Measurements from ENCODE around the gene GMEB2.

DNA sequence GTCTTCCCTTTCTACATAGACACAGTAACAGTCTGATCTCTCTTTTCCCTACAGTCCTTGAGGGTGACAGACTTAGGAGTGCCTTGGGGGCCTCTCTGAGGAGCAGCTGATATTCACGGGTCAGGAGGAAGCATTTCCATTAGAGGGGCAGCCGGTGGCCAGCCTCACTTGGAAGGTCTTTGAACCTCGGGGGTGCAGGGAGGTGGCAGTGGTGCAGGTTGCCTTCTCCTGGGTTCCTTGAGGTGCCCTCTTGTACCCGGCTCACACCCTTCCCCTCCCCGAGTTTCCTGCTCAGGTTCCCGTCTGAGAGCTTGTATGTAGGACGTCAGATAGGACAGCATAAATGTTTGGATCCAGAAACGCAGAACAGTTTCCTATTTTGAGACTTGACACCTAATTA, 33.7 kb upstream of the GMEB2 start:
- TF ChIP-seq FOXM1 (IDR thresholded peaks at IDR 0.05; ENCODE audit: low read depth) = no peak
- no peak for TF ChIP-seq CTCF (IDR thresholded peaks at IDR 0.05)
- no peak for TF ChIP-seq POLR2AphosphoS5 (IDR thresholded peaks at IDR 0.05; ENCODE audit: low read depth, low read length)
- TF ChIP-seq NRF1 (IDR thresholded peaks at IDR 0.05; ENCODE audit: low read depth, low read length) = no peak
- TF ChIP-seq CHD2 (IDR thresholded peaks at IDR 0.05; ENCODE audit: low read length, partially characterized antibody) = no peak
- TF ChIP-seq JUND (IDR thresholded peaks at IDR 0.05) = no peak
- TF ChIP-seq, protein P1, sequence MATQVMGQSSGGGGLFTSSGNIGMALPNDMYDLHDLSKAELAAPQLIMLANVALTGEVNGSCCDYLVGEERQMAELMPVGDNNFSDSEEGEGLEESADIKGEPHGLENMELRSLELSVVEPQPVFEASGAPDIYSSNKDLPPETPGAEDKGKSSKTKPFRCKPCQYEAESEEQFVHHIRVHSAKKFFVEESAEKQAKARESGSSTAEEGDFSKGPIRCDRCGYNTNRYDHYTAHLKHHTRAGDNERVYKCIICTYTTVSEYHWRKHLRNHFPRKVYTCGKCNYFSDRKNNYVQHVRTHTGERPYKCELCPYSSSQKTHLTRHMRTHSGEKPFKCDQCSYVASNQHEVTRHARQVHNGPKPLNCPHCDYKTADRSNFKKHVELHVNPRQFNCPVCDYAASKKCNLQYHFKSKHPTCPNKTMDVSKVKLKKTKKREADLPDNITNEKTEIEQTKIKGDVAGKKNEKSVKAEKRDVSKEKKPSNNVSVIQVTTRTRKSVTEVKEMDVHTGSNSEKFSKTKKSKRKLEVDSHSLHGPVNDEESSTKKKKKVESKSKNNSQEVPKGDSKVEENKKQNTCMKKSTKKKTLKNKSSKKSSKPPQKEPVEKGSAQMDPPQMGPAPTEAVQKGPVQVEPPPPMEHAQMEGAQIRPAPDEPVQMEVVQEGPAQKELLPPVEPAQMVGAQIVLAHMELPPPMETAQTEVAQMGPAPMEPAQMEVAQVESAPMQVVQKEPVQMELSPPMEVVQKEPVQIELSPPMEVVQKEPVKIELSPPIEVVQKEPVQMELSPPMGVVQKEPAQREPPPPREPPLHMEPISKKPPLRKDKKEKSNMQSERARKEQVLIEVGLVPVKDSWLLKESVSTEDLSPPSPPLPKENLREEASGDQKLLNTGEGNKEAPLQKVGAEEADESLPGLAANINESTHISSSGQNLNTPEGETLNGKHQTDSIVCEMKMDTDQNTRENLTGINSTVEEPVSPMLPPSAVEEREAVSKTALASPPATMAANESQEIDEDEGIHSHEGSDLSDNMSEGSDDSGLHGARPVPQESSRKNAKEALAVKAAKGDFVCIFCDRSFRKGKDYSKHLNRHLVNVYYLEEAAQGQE (IDR thresholded peaks at IDR 0.05; ENCODE audit: low read depth, low read length) = no peak
